ENCODE data around the gene ZNF618.

- TF ChIP-seq CTCF (IDR thresholded peaks at IDR 0.05): no peak
- no peak for TF ChIP-seq POLR2A (IDR thresholded peaks at IDR 0.05)
These were observed 102.7 kb downstream of the ZNF618 start for GRCh38 chr9:113978725-113979342.

Measured in ovary (tissue), 3 donors.